Nephron (organoid): ENCODE data around the gene R3HDM4.
A peak's percentile ranks its signal among the peaks of the same experiment; 100 is the strongest.

Experiments
- H3K27ac Mint-ChIP-seq, 3 experiments: 2 replicates each; pipeline ENCODE4 v1.8.0; 2020; ENCODE audit warnings: mixed read lengths in 3 of 3, mild to moderate bottlenecking in 2 of 3, moderate library complexity in 1 of 3
- H3K27me3 Mint-ChIP-seq: 2 replicates; pipeline ENCODE4 v1.8.0; 2021; ENCODE audit warnings: low read depth, mild to moderate bottlenecking, moderate library complexity, mixed read lengths
- H3K36me3 Mint-ChIP-seq: 2 replicates; pipeline ENCODE4 v1.8.0; 2020; ENCODE audit warnings: low read depth, mixed read lengths
- H3K4me1 Mint-ChIP-seq: 2 replicates; pipeline ENCODE4 v1.8.0; 2020; ENCODE audit warnings: mixed read lengths
- H3K4me3 Mint-ChIP-seq, 3 experiments: 2 replicates each; pipeline ENCODE4 v1.8.0; 2020; ENCODE audit warnings: mild to moderate bottlenecking in 3 of 3, mixed read lengths in 3 of 3, moderate library complexity in 2 of 3
- H3K9me3 Mint-ChIP-seq: 2 replicates; pipeline ENCODE4 v1.8.0; 2020; ENCODE audit warnings: mixed read lengths
- CTCF ChIP-seq, 3 experiments: fragments of 200-600 bp; sonication (generic); IDR thresholded peaks; one replicate each; pipeline ENCODE4 v1.5.0; 2021; ENCODE audit warnings: antibody characterized with exemption in 3 of 3; ENCODE audit not compliant: unreplicated experiment in 3 of 3

R3HDM4 gene

GRCh38 chr19:919199-920050 lies 6.4 kb upstream of the R3HDM4 start:
- H3K36me3 Mint-ChIP-seq: peaks cover 3% of the 10 kb centered on the region
- H3K4me3 Mint-ChIP-seq: peak overlapping the region in 2 of 3 experiments; percentile 19 to 38
- peaks cover 59% of the 10 kb centered on the region for H3K27me3 Mint-ChIP-seq
- no peak overlapping the region for H3K27ac Mint-ChIP-seq
- no peak for TF ChIP-seq CTCF (IDR thresholded peaks at IDR 0.05; ENCODE audit: unreplicated experiment in 3 of 3)
- no peaks in the 10 kb centered on the region for H3K9me3 Mint-ChIP-seq
- peaks cover 10% of the 10 kb centered on the region for H3K4me1 Mint-ChIP-seq

GRCh38 chr19:918481-919198 lies 5.6 kb upstream of the R3HDM4 start:
- Mint-ChIP-seq H3K36me3 (peaks cover 3% of the 10 kb centered on the region), H3K27me3 (peaks cover 59% of the 10 kb centered on the region), H3K4me1 (peaks cover 10% of the 10 kb centered on the region), H3K27ac (no peak overlapping the region), H3K4me3 (peak overlapping the region in 1 of 3 experiments; percentile 38), H3K9me3 (no peaks in the 10 kb centered on the region)
- no peak for TF ChIP-seq CTCF (IDR thresholded peaks at IDR 0.05; ENCODE audit: unreplicated experiment in 3 of 3)

- H3K4me3 Mint-ChIP-seq: peak overlapping the region in 2 of 3 experiments; percentile 63 to 69
- TF ChIP-seq CTCF (IDR thresholded peaks at IDR 0.05; ENCODE audit: unreplicated experiment in 3 of 3): no peak
- H3K27ac Mint-ChIP-seq: no peak overlapping the region
- no peaks in the 10 kb centered on the region for H3K9me3 Mint-ChIP-seq
- peaks cover 55% of the 10 kb centered on the region for H3K27me3 Mint-ChIP-seq
- peaks cover 3% of the 10 kb centered on the region for H3K36me3 Mint-ChIP-seq
- peaks cover 5% of the 10 kb centered on the region for H3K4me1 Mint-ChIP-seq
Observed at GRCh38 chr19:918152-918437, 5.1 kb upstream of the R3HDM4 start.

- Mint-ChIP-seq H3K36me3 (peaks cover 3% of the 10 kb centered on the region), H3K27me3 (peaks cover 55% of the 10 kb centered on the region), H3K27ac (no peak within 1 kb of the TSS), H3K4me3 (peak within 1 kb of the TSS; percentile 48 to 69 (median 63)), H3K9me3 (no peaks in the 10 kb centered on the region), H3K4me1 (peaks cover 5% of the 10 kb centered on the region)
- peak; percentile 45 to 62 (median 55) for TF ChIP-seq CTCF (IDR thresholded peaks at IDR 0.05; ENCODE audit: unreplicated experiment in 3 of 3)
Observed at GRCh38 chr19:917323-918151, 4.5 kb upstream of the R3HDM4 start, which contains the start of gene KISS1R. TSS of gene KISS1R (plus strand) at chr19:917333. CDS start at chr19:917503, 170 bp downstream.

- H3K4me3 Mint-ChIP-seq: peak overlapping the region; percentile 37 to 48 (median 44)
- H3K36me3 Mint-ChIP-seq: peaks cover 3% of the 10 kb centered on the region
- H3K9me3 Mint-ChIP-seq: no peaks in the 10 kb centered on the region
- peaks cover 52% of the 10 kb centered on the region for H3K27me3 Mint-ChIP-seq
- peaks cover 1% of the 10 kb centered on the region for H3K4me1 Mint-ChIP-seq
- no peak for TF ChIP-seq CTCF (IDR thresholded peaks at IDR 0.05; ENCODE audit: unreplicated experiment in 3 of 3)
- H3K27ac Mint-ChIP-seq: no peak overlapping the region
Observed at GRCh38 chr19:916645-917322, 3.8 kb upstream of the R3HDM4 start.
